SK-N-DZ (cell line): ENCODE data around the gene TNFSF15.

ENCODE experiments used
- DNase-seq: peaks from one replicate; pipeline ENCODE4 v3.0.0-alpha.2; 2015; ENCODE audit warnings: low spot score

Gene TNFSF15

GRCh38 chr9:114789006-114789405, 16.8 kb downstream of the TNFSF15 start:
- DNase-seq: no peak

GRCh38 chr9:114787781-114788498, 17.9 kb downstream of the TNFSF15 start:
- DNase-seq: no peak

GRCh38 chr9:114787214-114787613, 18.6 kb downstream of the TNFSF15 start:
- no peak for DNase-seq

GRCh38 chr9:114785866-114786650, 19.8 kb downstream of the TNFSF15 start:
- no peak for DNase-seq

- no peak for DNase-seq
Observed at GRCh38 chr9:114784721-114785279, 21.0 kb downstream of the TNFSF15 start.

GRCh38 chr9:114782586-114782985, 23.3 kb downstream of the TNFSF15 start:
- no peak for DNase-seq

GRCh38 chr9:114779352-114779845, 26.4 kb downstream of the TNFSF15 start:
- DNase-seq: no peak

- DNase-seq: no peak
Observed at GRCh38 chr9:114777821-114778609, 27.8 kb downstream of the TNFSF15 start.

- no peak for DNase-seq
Observed at GRCh38 chr9:114776683-114777399, 29.0 kb downstream of the TNFSF15 start.

GRCh38 chr9:114775981-114776380, 29.9 kb downstream of the TNFSF15 start:
- DNase-seq: no peak

- no peak for DNase-seq
Observed at GRCh38 chr9:114775121-114775520, 30.7 kb downstream of the TNFSF15 start.

- DNase-seq: no peak
Observed at GRCh38 chr9:114774524-114774923, 31.3 kb downstream of the TNFSF15 start.

GRCh38 chr9:114771889-114772288, 34.0 kb downstream of the TNFSF15 start:
- DNase-seq: no peak

GRCh38 chr9:114770991-114771390, 34.8 kb downstream of the TNFSF15 start:
- no peak for DNase-seq

GRCh38 chr9:114769624-114770023, 36.2 kb downstream of the TNFSF15 start:
- no peak for DNase-seq

- no peak for DNase-seq
Observed at GRCh38 chr9:114763220-114763619, 42.6 kb downstream of the TNFSF15 start.

- no peak for DNase-seq
Observed at GRCh38 chr9:114761523-114761922, 44.3 kb downstream of the TNFSF15 start.

- no peak for DNase-seq
Observed at GRCh38 chr9:114759512-114760341, 46.1 kb downstream of the TNFSF15 start.

- no peak for DNase-seq
Observed at GRCh38 chr9:114757984-114758383, 47.9 kb downstream of the TNFSF15 start.

- no peak for DNase-seq
Observed at GRCh38 chr9:114757395-114757794, 48.4 kb downstream of the TNFSF15 start.
